ENCODE results near the gene L1TD1.
"Not testable (repeated sequence)": the region's sequence is repeated elsewhere in the genome, so short reads cannot be mapped to it uniquely, and the experiment has no call there.

L1TD1 gene

GRCh38 chr1:62238507-62238906 lies 43.9 kb downstream of the L1TD1 start:
- DNase-seq, result no peak

DNA sequence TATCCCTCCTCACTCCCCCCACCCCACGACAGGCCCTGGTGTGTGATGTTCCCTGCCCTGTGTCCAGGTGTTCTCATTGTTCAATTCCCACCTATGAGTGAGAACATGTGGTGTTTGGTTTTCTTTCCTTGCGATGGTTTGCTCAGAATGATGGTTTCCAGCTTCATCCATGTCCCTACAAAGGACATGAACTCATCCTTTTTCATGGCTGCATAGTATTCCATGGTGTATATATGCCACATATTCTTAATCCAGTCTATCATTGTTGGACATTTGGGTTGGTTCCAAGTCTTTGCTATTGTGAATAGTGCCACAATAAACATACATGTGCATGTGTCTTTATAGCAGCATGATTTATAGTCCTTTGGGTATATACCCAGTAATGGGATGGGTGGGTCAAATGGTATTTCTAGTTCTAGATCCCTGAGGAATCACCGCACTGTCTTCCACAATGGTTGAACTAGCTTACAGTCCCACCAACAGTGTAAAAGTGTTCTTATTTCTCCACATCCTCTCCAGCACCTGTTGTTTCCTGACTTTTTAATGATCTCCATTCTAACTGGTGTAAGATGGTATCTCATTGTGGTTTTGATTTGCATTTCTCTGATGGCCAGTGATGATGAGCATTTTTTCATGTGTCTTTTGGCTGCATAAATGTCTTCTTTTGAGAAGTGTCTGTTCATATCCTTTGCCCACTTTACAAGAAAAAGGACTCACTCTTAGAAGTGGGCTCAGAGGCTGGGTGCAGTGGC lies 45.2 kb downstream of the L1TD1 start:
- DNase-seq, result not testable (repeated sequence)

GRCh38 chr1:62240651-62241370 lies 46.2 kb downstream of the L1TD1 start:
- no peak for DNase-seq

GRCh38 chr1:62241371-62242131 lies 46.9 kb downstream of the L1TD1 start:
- DNase-seq, result no peak

DNA sequence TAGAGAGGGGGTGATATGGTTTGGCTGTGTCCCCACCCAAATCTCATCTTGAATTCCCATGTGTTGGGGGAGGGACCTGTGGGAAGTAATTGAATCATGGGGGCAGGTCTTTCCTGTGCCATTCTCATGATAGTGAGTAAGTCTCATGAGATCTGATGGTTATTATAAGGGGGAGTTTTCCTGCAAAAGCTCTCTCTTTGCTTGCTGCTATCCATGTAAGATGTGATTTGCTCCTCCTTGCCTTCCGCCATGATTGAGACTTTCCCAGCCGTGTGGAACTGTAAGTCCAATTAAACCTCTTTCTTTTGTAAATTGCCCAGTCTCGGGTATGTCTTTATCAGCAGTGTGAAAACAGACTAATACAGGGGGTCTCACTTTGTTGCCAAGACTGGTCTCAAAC lies 49.7 kb downstream of the L1TD1 start:
- not testable (repeated sequence) for DNase-seq

- no peak for DNase-seq
Observed at GRCh38 chr1:62245201-62245600, 50.6 kb downstream of the L1TD1 start.

DNA sequence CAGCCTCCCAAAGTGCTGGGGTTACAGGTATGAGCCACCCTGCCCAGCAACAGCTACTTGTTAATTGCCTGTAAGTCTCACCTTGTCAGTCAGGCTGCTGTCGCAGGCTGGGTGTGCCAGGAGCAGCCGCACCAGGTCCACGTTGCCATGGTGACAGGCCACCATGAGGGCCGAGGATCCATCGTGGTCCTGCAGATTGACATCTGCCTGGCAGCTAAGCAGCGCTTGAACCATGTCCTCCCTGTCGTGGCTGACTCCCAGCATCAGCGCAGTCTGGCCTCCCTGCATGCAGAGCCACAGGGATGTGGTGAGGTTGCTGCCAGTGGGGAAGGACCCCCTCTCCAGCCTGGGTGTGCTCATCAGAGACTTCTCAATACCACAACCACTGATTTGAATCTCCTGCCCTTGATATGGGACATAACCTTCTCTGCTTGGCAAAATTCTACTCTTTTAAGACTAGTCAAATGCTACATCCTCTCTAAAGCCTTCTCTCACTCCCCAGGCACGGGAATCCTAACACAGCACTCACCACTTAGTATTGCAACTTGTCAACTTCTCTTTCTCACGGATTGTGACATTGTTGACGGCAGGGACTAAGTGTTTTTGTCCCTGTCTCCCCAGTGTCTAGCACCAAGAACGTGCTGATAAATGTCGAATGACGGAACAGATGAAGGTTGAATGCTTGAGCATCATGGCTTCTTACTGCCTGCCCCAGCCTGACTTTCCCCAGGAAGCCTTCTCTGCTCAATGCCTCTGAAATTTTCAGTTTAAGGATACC lies 52.9 kb downstream of the L1TD1 start:
- DNase-seq, result no peak

DNA sequence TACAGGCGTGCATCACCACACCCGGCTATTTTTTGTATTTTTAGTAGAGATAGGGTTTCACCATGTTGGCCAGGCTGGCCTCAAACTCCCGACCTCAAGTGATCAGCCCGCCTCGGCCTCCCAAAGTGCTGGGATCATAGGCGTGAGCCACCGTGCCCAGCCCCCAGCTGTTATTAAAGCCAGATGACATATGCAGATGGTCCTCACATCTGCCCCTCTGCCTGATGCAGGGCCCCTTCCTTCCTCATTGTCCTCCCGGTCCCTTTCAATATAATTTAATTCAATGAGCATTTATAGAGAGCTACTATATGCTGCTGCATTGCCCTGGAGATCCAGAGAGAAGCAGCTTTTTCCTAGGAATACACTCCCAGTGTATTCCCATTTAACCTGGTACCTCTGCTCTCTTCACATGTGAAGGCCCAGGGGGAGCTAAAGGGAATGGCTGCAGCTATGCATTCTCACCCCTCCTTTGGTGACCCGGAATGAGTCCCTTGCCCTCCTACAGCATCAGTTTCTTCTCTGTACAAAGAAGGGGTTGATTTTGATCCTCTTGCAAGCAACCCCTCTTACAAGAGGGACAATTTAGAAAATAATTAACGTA lies 55.6 kb downstream of the L1TD1 start:
- DNase-seq, result no peak

GRCh38 chr1:62259551-62259950 lies 64.9 kb downstream of the L1TD1 start:
- DNase-seq, result no peak

GRCh38 chr1:62260688-62261087 lies 66.0 kb downstream of the L1TD1 start:
- DNase-seq, result no peak

All from fibroblast of skin of abdomen (primary cell).